Mesendoderm (in vitro differentiated cells): Measurements from ENCODE around the gene HTR3A.
A peak's percentile ranks its signal among the peaks of the same experiment; 100 is the strongest.

Experiments used
- DNase-seq: peaks from one replicate; pipeline ENCODE4 v3.0.0; 2013
- H2AK5ac ChIP-seq: 2 replicates; pipeline ENCODE4 v1.6.1; 2013; ENCODE audit warnings: low read length, inconsistent platforms
- H2BK120ac ChIP-seq: 2 replicates; pipeline ENCODE4 v1.6.1; 2013; ENCODE audit warnings: low read depth, mild to moderate bottlenecking, low read length, moderate library complexity, mixed read lengths
- H2BK15ac ChIP-seq: replicated peaks from 2 replicates; pipeline ENCODE4 v1.6.1; 2013; ENCODE audit warnings: low read depth, mild to moderate bottlenecking, moderate library complexity
- H2BK5ac ChIP-seq: 2 replicates; pipeline ENCODE4 v1.6.1; 2013; ENCODE audit warnings: low read length, inconsistent platforms
- H3K18ac ChIP-seq: 2 replicates; pipeline ENCODE4 v1.6.1; 2013; ENCODE audit warnings: mild to moderate bottlenecking, low read length, mixed read lengths
- H3K23ac ChIP-seq: one replicate; pipeline ENCODE4 v1.6.1; 2013; ENCODE audit warnings: low read length
- H3K27ac ChIP-seq: 2 replicates; pipeline ENCODE4 v1.5.1; 2013; ENCODE audit warnings: low read depth, mild to moderate bottlenecking, inconsistent platforms, low read length, moderate library complexity
- H3K27me3 ChIP-seq: 2 replicates; pipeline ENCODE4 v1.6.1; 2013; ENCODE audit warnings: low read length, control low read depth, mild to moderate bottlenecking, inconsistent platforms; ENCODE audit not compliant: insufficient read depth, poor library complexity
- H3K36me3 ChIP-seq: 2 replicates; pipeline ENCODE4 v1.6.1; 2013; ENCODE audit warnings: low read length, inconsistent platforms; ENCODE audit not compliant: control insufficient read depth, insufficient read depth
- H3K4ac ChIP-seq: one replicate; pipeline ENCODE4 v1.6.1; 2013; ENCODE audit warnings: low read depth, mild to moderate bottlenecking, low read length, moderate library complexity
- H3K4me1 ChIP-seq: 2 replicates; pipeline ENCODE4 v1.6.1; 2013; ENCODE audit warnings: low read depth, low read length, inconsistent platforms; ENCODE audit not compliant: control insufficient read depth
- H3K4me2 ChIP-seq: 2 replicates; pipeline ENCODE4 v1.6.1; 2013; ENCODE audit warnings: low read length
- H3K4me3 ChIP-seq: 2 replicates; pipeline ENCODE4 v1.5.1; 2013; ENCODE audit warnings: mild to moderate bottlenecking, low read length
- H3K56ac ChIP-seq: one replicate; pipeline ENCODE4 v1.6.1; 2013; ENCODE audit warnings: low read length
- H3K79me1 ChIP-seq: 2 replicates; pipeline ENCODE4 v1.6.1; 2013; ENCODE audit warnings: low read length, inconsistent platforms
- H3K79me2 ChIP-seq: 2 replicates; pipeline ENCODE4 v1.6.1; 2013; ENCODE audit warnings: mild to moderate bottlenecking, low read length; ENCODE audit not compliant: control insufficient read depth, insufficient read depth
- H3K9ac ChIP-seq: 2 replicates; pipeline ENCODE4 v1.6.1; 2013; ENCODE audit warnings: low read length, inconsistent platforms
- H4K5ac ChIP-seq: one replicate; pipeline ENCODE4 v1.6.1; 2013; ENCODE audit warnings: low read length
- H4K8ac ChIP-seq: one replicate; pipeline ENCODE4 v1.6.1; 2013; ENCODE audit warnings: low read depth, mild to moderate bottlenecking, control low read depth, low read length, moderate library complexity
- WGBS: extraction: QIAGEN DNeasy Blood & Tissue Kit; methylation state at CpG from one replicate; pipeline ENCODE4 v1.1.7; 2013; ENCODE audit warnings: low lambda C conversion rate, missing lambda C conversion rate; ENCODE audit not compliant: insufficient coverage; ENCODE audit errors: extremely low coverage; 5-methylcytosine and 5-hydroxymethylcytosine counted together

Gene HTR3A

GRCh38 chr11:114033066-114033465, 58.2 kb downstream of the HTR3A start:
- Histone ChIP-seq H3K27ac (no peak overlapping the region), H3K23ac (no peak overlapping the region), H2BK5ac (no peak overlapping the region), H3K27me3 (no peaks in the 10 kb centered on the region), H3K18ac (no peak overlapping the region), H3K4ac (no peak overlapping the region), H3K9ac (no peak overlapping the region), H3K36me3 (no peaks in the 10 kb centered on the region), H3K79me1 (no peaks in the 10 kb centered on the region), H2BK15ac (no peak overlapping the region), H4K8ac (no peak overlapping the region), H3K56ac (no peak overlapping the region), H4K5ac (no peak overlapping the region), H3K4me1 (no peaks in the 10 kb centered on the region), H3K4me3 (no peak overlapping the region), H3K4me2 (no peak overlapping the region), H2BK120ac (no peak overlapping the region), H2AK5ac (no peak overlapping the region), H3K79me2 (no peaks in the 10 kb centered on the region)
- no peak for DNase-seq
- no CpG with 5 or more reads among the region's 5 CpGs for WGBS

GRCh38 chr11:114033572-114033971, 58.7 kb downstream of the HTR3A start:
- Histone ChIP-seq H2BK120ac (no peak overlapping the region), H3K4me1 (no peaks in the 10 kb centered on the region), H3K36me3 (no peaks in the 10 kb centered on the region), H3K27me3 (no peaks in the 10 kb centered on the region), H3K4me3 (no peak overlapping the region), H3K4me2 (no peak overlapping the region), H3K23ac (no peak overlapping the region), H4K8ac (no peak overlapping the region), H3K4ac (no peak overlapping the region), H2BK15ac (no peak overlapping the region), H3K79me2 (no peaks in the 10 kb centered on the region), H2AK5ac (no peak overlapping the region), H3K18ac (no peak overlapping the region), H3K27ac (no peak overlapping the region), H3K56ac (no peak overlapping the region), H2BK5ac (no peak overlapping the region), H3K9ac (no peak overlapping the region), H3K79me1 (no peaks in the 10 kb centered on the region), H4K5ac (no peak overlapping the region)
- no peak for DNase-seq
- no CpG with 5 or more reads among the region's 2 CpGs for WGBS

GRCh38 chr11:114034956-114035355, 60.0 kb downstream of the HTR3A start:
- no peaks in the 10 kb centered on the region for H3K4me1 ChIP-seq
- H4K5ac ChIP-seq, result no peak overlapping the region
- no peak overlapping the region for H2BK15ac ChIP-seq
- no peak overlapping the region for H3K56ac ChIP-seq
- H3K79me1 ChIP-seq, result no peaks in the 10 kb centered on the region
- no peaks in the 10 kb centered on the region for H3K36me3 ChIP-seq
- H3K4me3 ChIP-seq, result no peak overlapping the region
- H2AK5ac ChIP-seq, result no peak overlapping the region
- no peaks in the 10 kb centered on the region for H3K79me2 ChIP-seq
- no peak for DNase-seq
- H4K8ac ChIP-seq, result no peak overlapping the region
- H2BK5ac ChIP-seq, result no peak overlapping the region
- WGBS, result no CpG with 5 or more reads among the region's 11 CpGs
- H2BK120ac ChIP-seq, result no peak overlapping the region
- H3K18ac ChIP-seq, result no peak overlapping the region
- H3K4me2 ChIP-seq, result no peak overlapping the region
- no peak overlapping the region for H3K27ac ChIP-seq
- H3K9ac ChIP-seq, result no peak overlapping the region
- H3K23ac ChIP-seq, result no peak overlapping the region
- no peaks in the 10 kb centered on the region for H3K27me3 ChIP-seq
- H3K4ac ChIP-seq, result no peak overlapping the region

- no peak overlapping the region for H2BK120ac ChIP-seq
- no peaks in the 10 kb centered on the region for H3K4me1 ChIP-seq
- WGBS, result no CpG with 5 or more reads among the region's 37 CpGs
- H3K9ac ChIP-seq, result no peak overlapping the region
- H3K23ac ChIP-seq, result no peak overlapping the region
- no peak overlapping the region for H3K18ac ChIP-seq
- no peak overlapping the region for H2BK5ac ChIP-seq
- no peak overlapping the region for H4K5ac ChIP-seq
- no peak overlapping the region for H3K4me2 ChIP-seq
- H4K8ac ChIP-seq, result no peak overlapping the region
- peak; percentile 95 for DNase-seq
- H3K27ac ChIP-seq, result no peak overlapping the region
- H3K56ac ChIP-seq, result no peak overlapping the region
- no peak overlapping the region for H3K4ac ChIP-seq
- no peaks in the 10 kb centered on the region for H3K36me3 ChIP-seq
- H3K4me3 ChIP-seq, result no peak overlapping the region
- H2BK15ac ChIP-seq, result no peak overlapping the region
- H2AK5ac ChIP-seq, result no peak overlapping the region
- no peaks in the 10 kb centered on the region for H3K27me3 ChIP-seq
- H3K79me1 ChIP-seq, result no peaks in the 10 kb centered on the region
- no peaks in the 10 kb centered on the region for H3K79me2 ChIP-seq
Measured at GRCh38 chr11:114036147-114036811, 61.4 kb downstream of the HTR3A start.

- H2BK15ac ChIP-seq, result no peak overlapping the region
- H2BK120ac ChIP-seq, result no peak overlapping the region
- no peak for DNase-seq
- H3K56ac ChIP-seq, result no peak overlapping the region
- H3K18ac ChIP-seq, result no peak overlapping the region
- no peak overlapping the region for H4K8ac ChIP-seq
- H3K4me1 ChIP-seq, result no peaks in the 10 kb centered on the region
- no peaks in the 10 kb centered on the region for H3K79me2 ChIP-seq
- H3K4me2 ChIP-seq, result no peak overlapping the region
- no peaks in the 10 kb centered on the region for H3K27me3 ChIP-seq
- H3K4ac ChIP-seq, result no peak overlapping the region
- H2BK5ac ChIP-seq, result no peak overlapping the region
- H3K23ac ChIP-seq, result no peak overlapping the region
- no peak overlapping the region for H4K5ac ChIP-seq
- no peak overlapping the region for H3K9ac ChIP-seq
- no peaks in the 10 kb centered on the region for H3K79me1 ChIP-seq
- no peak overlapping the region for H3K27ac ChIP-seq
- no peak overlapping the region for H3K4me3 ChIP-seq
- no peak overlapping the region for H2AK5ac ChIP-seq
- H3K36me3 ChIP-seq, result no peaks in the 10 kb centered on the region
- no CpG with 5 or more reads among the region's 3 CpGs for WGBS
Measured at GRCh38 chr11:114036958-114037357, 62.0 kb downstream of the HTR3A start.

- no peak overlapping the region for H3K4ac ChIP-seq
- WGBS, result no CpG with 5 or more reads among the region's 3 CpGs
Measured at GRCh38 chr11:114039551-114039950, 64.6 kb downstream of the HTR3A start.

More at GRCh38 chr11:114039551-114039950, 64.6 kb downstream of the HTR3A start:
- H3K23ac ChIP-seq, result no peak overlapping the region
- no peak overlapping the region for H2BK15ac ChIP-seq
- DNase-seq, result no peak
- no peak overlapping the region for H2AK5ac ChIP-seq
- H4K5ac ChIP-seq, result no peak overlapping the region
- no peak overlapping the region for H2BK5ac ChIP-seq
- no peak overlapping the region for H3K9ac ChIP-seq
- H3K79me1 ChIP-seq, result no peaks in the 10 kb centered on the region
- no peaks in the 10 kb centered on the region for H3K36me3 ChIP-seq
- no peak overlapping the region for H2BK120ac ChIP-seq
- H3K56ac ChIP-seq, result no peak overlapping the region
- no peaks in the 10 kb centered on the region for H3K79me2 ChIP-seq
- H3K4me1 ChIP-seq, result no peaks in the 10 kb centered on the region
- H4K8ac ChIP-seq, result no peak overlapping the region
- no peak overlapping the region for H3K4me2 ChIP-seq
- H3K4me3 ChIP-seq, result no peak overlapping the region
- H3K18ac ChIP-seq, result no peak overlapping the region
- no peak overlapping the region for H3K27ac ChIP-seq
- H3K27me3 ChIP-seq, result no peaks in the 10 kb centered on the region
